ENCODE data around the gene PTPRG. TPM values are rescaled to one million over a fixed set of nuclear protein-coding genes. Genes with fewer than 3 reads are reported as not detected.

The PTPRG gene
- total RNA-seq, 1 donor from 2014 or later: 61.4 TPM

GRCh38 chr3:62101488-62101887 is 540.1 kb downstream of the PTPRG start:
- no peak for DNase-seq (ENCODE audit: low spot score)

- DNase-seq (ENCODE audit: low spot score): no peak
These were observed 542.2 kb downstream of the PTPRG start for GRCh38 chr3:62103531-62103930.

DNA sequence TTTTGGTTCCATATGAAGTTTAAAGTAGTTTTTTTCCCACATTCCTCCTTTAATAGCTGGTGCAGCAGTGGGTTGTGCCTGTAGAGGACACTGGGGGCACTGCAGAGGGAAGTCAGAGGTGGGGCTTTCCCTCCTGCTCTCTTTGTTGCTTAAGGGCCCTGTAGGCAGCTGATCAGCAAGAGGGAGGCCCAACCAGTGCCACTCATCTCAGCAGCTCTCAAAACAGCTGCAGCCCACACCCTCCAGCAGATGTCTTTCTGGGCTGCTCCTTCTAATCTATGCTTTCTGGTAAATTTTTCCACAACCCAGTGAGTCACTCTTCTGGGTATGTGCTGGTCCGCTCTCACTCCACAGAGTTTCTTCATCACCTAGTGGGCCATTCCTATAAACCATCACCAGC is 548.2 kb downstream of the PTPRG start:
- DNase-seq (ENCODE audit: low spot score): no peak

- no peak for DNase-seq (ENCODE audit: low spot score)
These were observed 549.3 kb downstream of the PTPRG start for GRCh38 chr3:62110443-62111225.

GRCh38 chr3:62113092-62113491 is 551.7 kb downstream of the PTPRG start:
- DNase-seq (ENCODE audit: low spot score): no peak

- DNase-seq (ENCODE audit: low spot score): no peak
These were observed 553.4 kb downstream of the PTPRG start for GRCh38 chr3:62114763-62115162.

DNA sequence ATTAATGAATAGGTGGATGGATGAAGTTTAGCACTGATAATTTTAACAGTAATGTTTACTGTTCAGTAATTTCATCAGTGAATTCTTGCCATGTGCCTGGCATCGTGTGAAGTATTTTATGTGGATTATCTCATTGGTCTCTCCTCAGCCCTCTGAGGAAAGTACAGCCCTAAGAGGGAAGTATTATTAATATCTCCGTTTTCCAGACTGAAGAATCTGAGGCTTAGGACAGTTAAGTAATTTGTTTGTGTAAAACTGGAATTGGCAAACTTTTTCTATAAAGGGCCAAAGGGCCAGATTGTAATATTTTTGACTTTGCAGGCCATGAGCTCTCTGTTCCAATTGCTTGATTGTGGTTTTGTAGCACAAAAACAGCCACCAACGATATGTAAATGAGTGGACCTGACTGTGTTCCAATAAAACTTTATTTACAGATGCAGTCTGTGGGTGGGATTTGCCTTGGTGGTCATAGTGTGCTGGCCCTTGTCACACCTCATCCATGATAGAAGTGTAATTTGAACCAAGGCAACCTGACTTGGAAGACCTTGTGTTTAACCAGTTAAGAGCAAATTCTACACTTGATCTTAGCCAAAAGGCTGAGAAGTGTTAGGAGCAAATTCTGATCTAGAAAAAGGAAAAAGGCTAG is 556.7 kb downstream of the PTPRG start:
- no peak for DNase-seq (ENCODE audit: low spot score)

DNA sequence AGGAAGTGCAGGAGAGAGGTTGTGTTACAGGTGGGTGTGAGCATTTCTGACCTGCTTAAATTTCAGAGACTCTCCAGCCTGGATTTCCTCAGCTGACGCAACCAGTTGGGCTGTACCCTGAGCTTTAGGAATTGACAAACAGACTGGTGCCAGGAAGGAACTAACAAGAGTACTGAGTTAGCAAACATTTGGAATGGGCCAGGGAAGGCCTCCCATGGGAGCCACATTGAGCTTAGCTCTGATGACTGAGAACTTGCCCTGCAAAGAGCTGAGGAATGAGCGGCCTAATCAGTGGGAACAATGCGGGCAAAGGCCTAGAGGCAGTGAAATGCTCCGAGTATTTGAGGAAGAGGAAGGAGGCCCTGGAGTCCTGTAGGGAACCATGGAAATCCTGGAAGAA is 557.8 kb downstream of the PTPRG start:
- DNase-seq (ENCODE audit: low spot score): no peak

DNA sequence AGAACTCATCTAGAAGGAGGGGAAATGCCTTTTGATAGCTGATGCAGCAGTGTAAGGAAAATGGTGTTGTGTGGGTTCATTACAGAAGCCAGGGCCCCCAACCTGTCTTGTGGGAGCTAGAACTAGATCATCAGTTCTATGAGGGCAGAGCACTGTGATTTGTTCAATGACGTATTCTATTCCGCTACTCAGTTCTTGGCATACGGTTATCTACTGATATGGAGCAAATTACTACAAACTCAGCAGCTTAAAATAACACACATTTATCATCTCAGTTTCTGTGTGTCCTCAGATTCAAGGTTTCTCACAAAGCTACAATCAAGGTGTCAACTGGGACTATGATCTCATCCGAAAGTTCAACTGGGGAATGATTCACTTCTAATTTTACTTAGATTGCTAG is 561.4 kb downstream of the PTPRG start:
- DNase-seq (ENCODE audit: low spot score): no peak

DNA sequence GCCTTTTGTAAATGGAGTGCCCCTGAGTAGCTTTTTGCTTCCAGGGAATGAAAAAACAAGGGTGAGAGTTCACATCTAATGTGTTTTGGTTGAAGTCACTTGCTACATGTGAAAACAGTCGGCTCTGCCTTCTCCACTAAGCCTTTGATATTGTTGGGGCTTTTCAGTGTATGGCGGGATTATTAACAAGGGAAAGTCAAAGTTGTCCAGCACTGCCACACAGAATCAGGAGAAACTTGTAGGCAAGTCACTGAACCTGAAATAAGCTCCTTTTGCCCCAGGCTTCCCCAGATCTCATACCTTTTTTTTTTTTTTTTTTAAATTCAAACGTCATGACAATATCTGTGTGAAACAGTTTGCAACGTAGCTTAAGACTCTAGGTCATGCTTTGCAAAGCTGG is 564.0 kb downstream of the PTPRG start:
- no peak for DNase-seq (ENCODE audit: low spot score)

- DNase-seq (ENCODE audit: low spot score): no peak
These were observed 565.7 kb downstream of the PTPRG start for GRCh38 chr3:62127116-62127515.

GRCh38 chr3:62128051-62128450 is 566.7 kb downstream of the PTPRG start:
- no peak for DNase-seq (ENCODE audit: low spot score)

GRCh38 chr3:62128681-62129080 is 567.3 kb downstream of the PTPRG start:
- DNase-seq (ENCODE audit: low spot score): no peak

- no peak for DNase-seq (ENCODE audit: low spot score)
These were observed 569.7 kb downstream of the PTPRG start for GRCh38 chr3:62131050-62131449.

GRCh38 chr3:62131620-62132019 is 570.2 kb downstream of the PTPRG start:
- DNase-seq (ENCODE audit: low spot score): no peak

- DNase-seq (ENCODE audit: low spot score): no peak
These were observed 570.7 kb downstream of the PTPRG start for GRCh38 chr3:62132027-62132602.

DNA sequence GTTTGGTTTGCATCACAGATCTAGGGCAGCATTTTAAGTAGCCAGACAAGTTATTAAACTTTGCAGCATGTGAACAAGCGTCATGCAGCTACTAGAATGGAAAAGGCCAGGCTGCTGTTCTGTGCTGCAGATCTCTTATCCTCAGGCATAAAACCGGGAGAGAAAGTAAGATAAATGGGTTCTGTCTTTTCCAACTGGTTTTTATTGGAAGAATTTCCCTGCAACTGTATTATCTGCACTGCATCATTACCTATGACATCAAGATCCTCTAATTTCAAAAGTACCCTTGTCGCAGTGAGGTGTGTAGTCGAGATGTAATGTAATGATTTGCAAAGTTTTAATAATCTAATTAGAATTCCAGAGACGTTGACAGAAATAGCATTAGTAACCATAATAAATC is 571.6 kb downstream of the PTPRG start:
- DNase-seq (ENCODE audit: low spot score): no peak

DNA sequence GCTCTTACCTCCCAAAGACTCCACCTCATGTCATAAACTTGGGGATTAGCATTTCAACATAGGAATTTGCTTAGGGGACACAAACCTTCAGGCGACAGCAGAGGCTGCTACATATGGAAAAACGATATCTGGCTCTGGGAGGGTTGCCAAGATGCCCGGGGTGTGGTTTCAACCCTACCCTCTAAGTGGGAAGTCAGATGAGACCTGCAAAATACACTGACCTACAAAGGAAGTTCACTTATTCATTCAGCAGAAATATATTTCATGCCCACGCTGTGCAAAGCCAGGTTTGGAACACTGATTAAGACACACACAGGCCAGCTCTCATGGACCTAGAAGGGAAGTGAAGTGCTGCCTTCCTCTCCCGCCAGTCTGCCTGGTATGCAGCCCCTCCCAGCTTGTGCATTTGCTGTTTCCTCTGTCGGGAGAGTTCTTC is 572.7 kb downstream of the PTPRG start:
- DNase-seq (ENCODE audit: low spot score): no peak

DNA sequence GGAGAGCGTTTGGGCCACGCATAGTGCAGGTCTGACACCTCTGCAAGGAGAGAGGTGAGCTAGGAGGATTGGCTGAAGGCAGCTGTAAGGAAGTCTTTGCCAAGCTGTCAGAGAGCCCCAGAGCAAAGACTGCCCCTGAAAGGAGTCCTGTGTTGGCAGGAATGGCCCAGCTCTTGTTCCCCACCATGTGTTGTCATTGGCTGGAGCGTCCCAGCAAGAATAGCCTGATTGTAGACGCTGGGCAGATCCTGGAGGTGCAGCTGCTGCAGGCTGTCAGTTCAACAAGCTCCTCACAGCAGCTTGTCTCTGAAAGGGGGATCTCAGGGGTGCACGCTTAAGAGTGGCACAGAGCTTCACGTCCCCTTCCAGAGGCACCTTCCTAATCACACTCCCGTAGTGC is 574.4 kb downstream of the PTPRG start:
- no peak for DNase-seq (ENCODE audit: low spot score)

GRCh38 chr3:62139957-62140356 is 578.6 kb downstream of the PTPRG start:
- DNase-seq (ENCODE audit: low spot score): no peak

GRCh38 chr3:62142331-62143085 is 581.1 kb downstream of the PTPRG start:
- DNase-seq (ENCODE audit: low spot score): no peak

GRCh38 chr3:62143843-62144450 is 582.6 kb downstream of the PTPRG start:
- DNase-seq (ENCODE audit: low spot score): no peak
